ENCODE results near the gene DOCK10.

DNA sequence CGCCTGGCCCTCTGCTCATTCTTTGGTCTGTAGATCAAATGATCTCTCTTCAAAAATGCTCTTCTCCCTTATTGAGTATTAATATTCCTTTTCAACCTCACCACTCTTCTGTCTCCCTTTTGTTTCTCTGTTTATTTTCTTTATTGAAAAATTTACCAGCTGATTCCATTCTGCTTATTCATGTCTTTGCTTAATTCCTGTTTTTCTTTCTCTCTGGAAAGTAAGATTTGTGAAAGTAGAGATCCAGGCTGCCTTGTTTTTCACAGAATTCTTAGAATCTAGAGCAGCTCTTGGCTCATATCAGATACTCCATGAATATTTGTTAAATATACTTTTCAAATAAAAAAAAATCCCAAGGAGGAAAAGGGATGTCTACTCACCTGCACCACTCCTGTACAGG lies 157.0 kb downstream of the DOCK10 start:
- TF ChIP-seq, protein P1, sequence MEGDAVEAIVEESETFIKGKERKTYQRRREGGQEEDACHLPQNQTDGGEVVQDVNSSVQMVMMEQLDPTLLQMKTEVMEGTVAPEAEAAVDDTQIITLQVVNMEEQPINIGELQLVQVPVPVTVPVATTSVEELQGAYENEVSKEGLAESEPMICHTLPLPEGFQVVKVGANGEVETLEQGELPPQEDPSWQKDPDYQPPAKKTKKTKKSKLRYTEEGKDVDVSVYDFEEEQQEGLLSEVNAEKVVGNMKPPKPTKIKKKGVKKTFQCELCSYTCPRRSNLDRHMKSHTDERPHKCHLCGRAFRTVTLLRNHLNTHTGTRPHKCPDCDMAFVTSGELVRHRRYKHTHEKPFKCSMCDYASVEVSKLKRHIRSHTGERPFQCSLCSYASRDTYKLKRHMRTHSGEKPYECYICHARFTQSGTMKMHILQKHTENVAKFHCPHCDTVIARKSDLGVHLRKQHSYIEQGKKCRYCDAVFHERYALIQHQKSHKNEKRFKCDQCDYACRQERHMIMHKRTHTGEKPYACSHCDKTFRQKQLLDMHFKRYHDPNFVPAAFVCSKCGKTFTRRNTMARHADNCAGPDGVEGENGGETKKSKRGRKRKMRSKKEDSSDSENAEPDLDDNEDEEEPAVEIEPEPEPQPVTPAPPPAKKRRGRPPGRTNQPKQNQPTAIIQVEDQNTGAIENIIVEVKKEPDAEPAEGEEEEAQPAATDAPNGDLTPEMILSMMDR (conservative IDR thresholded peaks at IDR 0.05) = no peak
- TF ChIP-seq EZH2 (IDR thresholded peaks at IDR 0.05; ENCODE audit: low read depth) = no peak

Measured in PC-9 (cell line).